A549 (cell line): Measurements from ENCODE around the gene PARD3B.

Experiments used
- CHD2 ChIP-seq: fragments of 150-350 bp; IDR thresholded peaks from 2 replicates; pipeline ENCODE4 v1.6.1; 2014; ENCODE audit warnings: low read length; ENCODE audit not compliant: partially characterized antibody
- CTCF ChIP-seq: fragments of >200 bp; sonication (Bioruptor Twin); formaldehyde crosslinking; IDR thresholded peaks from 3 replicates; pipeline ENCODE4 v1.5.1; 2016
- EP300 ChIP-seq, 2 experiments: fragments of >200 bp; sonication (Bioruptor Twin); formaldehyde crosslinking; IDR thresholded peaks; 2 replicates in 1 of 2; 3 replicates in 1 of 2; pipeline ENCODE4 v1.6.1; 2016 to 2017
- ESRRA ChIP-seq: fragments of 150-350 bp; IDR thresholded peaks from 2 replicates; pipeline ENCODE4 v1.6.1; 2014; ENCODE audit warnings: mild to moderate bottlenecking, low read length, borderline replicate concordance
- HDAC2 ChIP-seq: fragments of 200-600 bp; sonication (generic); IDR thresholded peaks from 2 replicates; pipeline ENCODE4 v1.6.1; 2016
- HMGXB4 ChIP-seq: fragments of 250-450 bp; sonication (Bioruptor Pico); IDR thresholded peaks from 2 replicates; pipeline ENCODE4 v1.5.0; 2021; ENCODE audit warnings: mild to moderate bottlenecking, moderate library complexity, borderline replicate concordance
- JUN ChIP-seq, 2 experiments: fragments of >200 bp; sonication (Bioruptor Twin); formaldehyde crosslinking; IDR thresholded peaks; 2 replicates in 1 of 2; 3 replicates in 1 of 2; pipeline ENCODE4 v1.6.1; 2016 to 2017
- MAFK ChIP-seq: fragments of 450-650 bp; IDR thresholded peaks from 2 replicates; pipeline ENCODE4 v1.6.1; 2014; ENCODE audit not compliant: partially characterized antibody
- MAX ChIP-seq: IDR thresholded peaks from 2 replicates; pipeline ENCODE4 v1.6.1; 2012
- MAZ ChIP-seq: fragments of 150-350 bp; IDR thresholded peaks from 2 replicates; pipeline ENCODE4 v1.6.1; 2014; ENCODE audit warnings: antibody characterized with exemption, low read depth, low read length, borderline replicate concordance
- RAD21 ChIP-seq, 2 experiments: fragments of >200 bp in 1 of 2; sonication (Bioruptor Twin) in 1 of 2; formaldehyde crosslinking in 1 of 2; IDR thresholded peaks in 1 of 2; conservative IDR thresholded peaks in 1 of 2; 2 replicates in 1 of 2; 3 replicates in 1 of 2; pipeline ENCODE4 v1.6.1; 2012 to 2018; ENCODE audit warnings: inconsistent platforms in 1 of 2
- REST ChIP-seq: fragments of 200-600 bp; sonication (generic); IDR thresholded peaks from 2 replicates; pipeline ENCODE4 v1.6.1; 2016; ENCODE audit warnings: antibody characterized with exemption, mild to moderate bottlenecking, moderate library complexity
- RNF2 ChIP-seq: fragments of 200-600 bp; sonication (generic); IDR thresholded peaks from 2 replicates; pipeline ENCODE4 v1.6.1; 2016; ENCODE audit warnings: low read depth, mild to moderate bottlenecking, antibody characterized with exemption, moderate library complexity, borderline replicate concordance
- SMC3 ChIP-seq: fragments of >200 bp; sonication (Bioruptor Twin); formaldehyde crosslinking; IDR thresholded peaks from 3 replicates; pipeline ENCODE4 v1.6.1; 2018; ENCODE audit warnings: inconsistent platforms

GRCh38 chr2:204750389-204750788 is 205.1 kb downstream of the PARD3B start:
- TF ChIP-seq CTCF (no peak), EP300 (IDR thresholded peaks at IDR 0.05) (no peak), HMGXB4 (CRISPR knock-in tag) (no peak), MAX (no peak), RNF2 (no peak), MAZ (no peak), REST (no peak), JUN (IDR thresholded peaks at IDR 0.05) (no peak), SMC3 (no peak), MAFK (no peak), RAD21 (conservative IDR thresholded peaks at IDR 0.05 in 1 of 2, IDR thresholded peaks at IDR 0.05 in 1 of 2) (no peak), CHD2 (no peak), HDAC2 (no peak), ESRRA (no peak)
